HepG2 (cell line): ENCODE results near the gene TAF1B. TPM values are rescaled to one million over a fixed set of nuclear protein-coding genes. Genes with fewer than 3 reads are reported as not detected.

ENCODE experiments used
- ADNP ChIP-seq: sonication (generic); formaldehyde crosslinking; IDR thresholded peaks from 2 replicates; pipeline ENCODE4 v1.4.0; 2020; ENCODE audit warnings: missing genetic modification reagents
- ATF7-NPFF ChIP-seq: sonication (generic); formaldehyde crosslinking; IDR thresholded peaks from 2 replicates; pipeline ENCODE4 v1.8.1; 2023; ENCODE audit warnings: mild to moderate bottlenecking, low read depth, missing genetic modification reagents, moderate library complexity
- CEBPZ ChIP-seq: IDR thresholded peaks from 2 replicates; pipeline ENCODE4 v1.6.1; 2012; ENCODE audit warnings: low read length, improper control_type of control experiment
- HDAC2 ChIP-seq: sonication (generic); formaldehyde crosslinking; IDR thresholded peaks from 2 replicates; pipeline ENCODE4 v1.4.0; 2020; ENCODE audit warnings: missing genetic modification reagents
- MBNL3 ChIP-seq: fragments of 250-450 bp; sonication (Bioruptor Pico); conservative IDR thresholded peaks from 2 replicates; pipeline ENCODE4 v1.8.0; 2022; ENCODE audit warnings: mild to moderate bottlenecking, inconsistent platforms
- MEIS2 ChIP-seq: sonication (generic); formaldehyde crosslinking; IDR thresholded peaks from 2 replicates; pipeline ENCODE4 v1.9.0; 2021; ENCODE audit warnings: mild to moderate bottlenecking, missing genetic modification reagents
- NFIB ChIP-seq: sonication (generic); formaldehyde crosslinking; IDR thresholded peaks from 2 replicates; pipeline ENCODE4 v1.9.0; 2021; ENCODE audit warnings: missing genetic modification reagents, mild to moderate bottlenecking, borderline replicate concordance
- NFKBIZ ChIP-seq: IDR thresholded peaks from 2 replicates; pipeline ENCODE4 v1.6.1; 2018; ENCODE audit warnings: missing genetic modification reagents, missing compliant biosample characterization
- NR3C1 ChIP-seq: sonication (generic); formaldehyde crosslinking; IDR thresholded peaks from 2 replicates; pipeline ENCODE4 v1.4.0; 2020; ENCODE audit warnings: missing genetic modification reagents
- PHF8 ChIP-seq: sonication (generic); formaldehyde crosslinking; IDR thresholded peaks from 2 replicates; pipeline ENCODE4 v1.5.0; 2020; ENCODE audit warnings: missing genetic modification reagents
- PITX1 ChIP-seq: sonication (generic); formaldehyde crosslinking; IDR thresholded peaks from 2 replicates; pipeline ENCODE4 v1.5.1; 2020; ENCODE audit warnings: mild to moderate bottlenecking, missing genetic modification reagents
- PRDM4 ChIP-seq: sonication (generic); formaldehyde crosslinking; IDR thresholded peaks from 2 replicates; pipeline ENCODE4 v1.9.0; 2021; ENCODE audit warnings: missing genetic modification reagents, borderline replicate concordance
- PRPF4 ChIP-seq: fragments of 200-400 bp; formaldehyde crosslinking; IDR thresholded peaks from 2 replicates; pipeline ENCODE4 v1.6.1; 2016; ENCODE audit warnings: low read length, low read depth; ENCODE audit not compliant: poor library complexity, severe bottlenecking
- THYN1 ChIP-seq: sonication (generic); formaldehyde crosslinking; IDR thresholded peaks from 2 replicates; pipeline ENCODE4 v1.8.1; 2023; ENCODE audit warnings: low read depth, mild to moderate bottlenecking, moderate library complexity, missing genetic modification reagents, borderline replicate concordance
- UBTF ChIP-seq: sonication (generic); formaldehyde crosslinking; IDR thresholded peaks from 2 replicates; pipeline ENCODE4 v1.4.0; 2020; ENCODE audit warnings: mild to moderate bottlenecking, missing genetic modification reagents
- ZBTB3 ChIP-seq: sonication (generic); formaldehyde crosslinking; IDR thresholded peaks from 2 replicates; pipeline ENCODE4 v1.4.0; 2020; ENCODE audit warnings: low read depth, mild to moderate bottlenecking, moderate library complexity, missing genetic modification reagents, borderline replicate concordance
- ZNF138 ChIP-seq: sonication (generic); formaldehyde crosslinking; IDR thresholded peaks from 2 replicates; pipeline ENCODE4 v1.5.0; 2020; ENCODE audit warnings: mild to moderate bottlenecking, low read depth, missing genetic modification reagents
- ZNF446 ChIP-seq: sonication (generic); formaldehyde crosslinking; IDR thresholded peaks from 2 replicates; pipeline ENCODE4 v1.5.0; 2020; ENCODE audit warnings: mild to moderate bottlenecking, missing genetic modification reagents
- ZNF557 ChIP-seq: sonication (generic); formaldehyde crosslinking; IDR thresholded peaks from 2 replicates; pipeline ENCODE4 v1.4.0; 2020; ENCODE audit warnings: missing genetic modification reagents
- ZNF615 ChIP-seq: sonication (generic); formaldehyde crosslinking; IDR thresholded peaks from 2 replicates; pipeline ENCODE4 v1.5.0; 2020; ENCODE audit warnings: mild to moderate bottlenecking, missing genetic modification reagents, borderline replicate concordance
- ZNF678 ChIP-seq: sonication (generic); formaldehyde crosslinking; IDR thresholded peaks from 2 replicates; pipeline ENCODE4 v1.4.0; 2020; ENCODE audit warnings: mild to moderate bottlenecking, missing genetic modification reagents
- ZNF891 ChIP-seq: sonication (generic); formaldehyde crosslinking; IDR thresholded peaks from 2 replicates; pipeline ENCODE4 v1.5.0; 2020; ENCODE audit warnings: mild to moderate bottlenecking, missing genetic modification reagents
- polyA plus RNA-seq, 8 experiments: library from polyadenylated mRNA; depleted of rRNA in 3 of 8; stranded (reverse) in 7 of 8; unstranded in 1 of 8; fragments of >200 nt; fragmentation: Illumina TruSeq in 4 of 8; extraction: Trizol in 4 of 8; gene quantifications; 2 replicates each; pipeline versions ENCODE4 v1.2.1 to v1.2.3, GENCODE V29; 2011 to 2016; ENCODE audit warnings: low read depth in 4 of 8, missing spikeins in 1 of 8, mixed read lengths in 1 of 8; ENCODE audit not compliant: insufficient read depth in 1 of 8
- total RNA-seq, 5 experiments: library from RNA; depleted of rRNA; stranded (reverse); fragments of >200 nt; fragmentation: Illumina TruSeq; extraction: Trizol; gene quantifications; 2 replicates each; pipeline ENCODE4 v1.2.3, GENCODE V29; 2016; ENCODE audit warnings: low read depth in 1 of 5

The TAF1B gene
- total and polyA plus RNA-seq, 2 of the 13 experiments (the other 11 are each of a cell fraction or from before 2014, with no cell fraction given), result 13.3 to 27.7 TPM

- TF ChIP-seq CEBPZ, result no peak
- peak; percentile 70 for TF ChIP-seq ZNF891 (CRISPR knock-in tag)
- TF ChIP-seq ZNF138 (CRISPR knock-in tag), result peak; percentile 87; the same call in 1 of the 2 replicates
- TF ChIP-seq MBNL3, result no peak
- peak; percentile 96 for TF ChIP-seq UBTF (CRISPR knock-in tag)
- TF ChIP-seq ATF7-NPFF (CRISPR knock-in tag), result peak; percentile 93
- peak; percentile 50; the same call in 1 of the 2 replicates for TF ChIP-seq ZBTB3 (CRISPR knock-in tag)
- TF ChIP-seq PHF8, result peak; percentile 93
- TF ChIP-seq ADNP (CRISPR knock-in tag), result no peak
- TF ChIP-seq PRPF4, result no peak
- TF ChIP-seq THYN1, result peak; percentile 88; the same call in 1 of the 2 replicates
- TF ChIP-seq ZNF615 (CRISPR knock-in tag), result peak; percentile 87; the same call in 1 of the 2 replicates
- no peak for TF ChIP-seq PRDM4 (CRISPR knock-in tag)
- TF ChIP-seq NR3C1, result no peak
- 0 out of 2 replicates have a peak, but pooled peaks have one; percentile 34 for TF ChIP-seq NFKBIZ (CRISPR knock-in tag)
- peak; percentile 90 for TF ChIP-seq ZNF557 (CRISPR knock-in tag)
- peak; percentile 85 for TF ChIP-seq PITX1
- peak; percentile 93; the same call in 1 of the 2 replicates for TF ChIP-seq ZNF446
- no peak for TF ChIP-seq NFIB
- peak; percentile 71 for TF ChIP-seq MEIS2 (CRISPR knock-in tag)
- peak; percentile 86 for TF ChIP-seq HDAC2 (CRISPR knock-in tag)
- TF ChIP-seq ZNF678, result peak; percentile 86; the same call in 1 of the 2 replicates
Measured at GRCh38 chr2:9843229-9844035, at the start of gene TAF1B (continued).
